Measurements from ENCODE around the gene PON3.
"Not testable (repeated sequence)": the region's sequence is repeated elsewhere in the genome, so short reads cannot be mapped to it uniquely, and the experiment has no call there.

Gene PON3

GRCh38 chr7:95411036-95411435 is 14.9 kb upstream of the PON3 start:
- DNase-seq = no peak

GRCh38 chr7:95407751-95408150 is 11.6 kb upstream of the PON3 start:
- DNase-seq = no peak

- no peak for DNase-seq
These were observed 9.6 kb upstream of the PON3 start for GRCh38 chr7:95405800-95406199.

GRCh38 chr7:95405208-95405607 is 9.0 kb upstream of the PON3 start:
- DNase-seq = no peak

- DNase-seq = peak; percentile 67
These were observed 8.2 kb upstream of the PON3 start for GRCh38 chr7:95404316-95404865.

- no peak for DNase-seq
These were observed 2.2 kb upstream of the PON3 start for GRCh38 chr7:95398155-95398940.

GRCh38 chr7:95397381-95397780 is 1.2 kb upstream of the PON3 start:
- DNase-seq = no peak

GRCh38 chr7:95395755-95396135 is 430 bp downstream of the PON3 start:
- DNase-seq = no peak

GRCh38 chr7:95394370-95394769 is 1.8 kb downstream of the PON3 start:
- DNase-seq = no peak

- DNase-seq = no peak
These were observed 4.4 kb downstream of the PON3 start for GRCh38 chr7:95391761-95392160.

- no peak for DNase-seq
These were observed 6.7 kb downstream of the PON3 start for GRCh38 chr7:95389516-95389915.

- DNase-seq = not testable (repeated sequence)
These were observed 16.7 kb downstream of the PON3 start for GRCh38 chr7:95379457-95379856.

- no peak for DNase-seq
These were observed 19.4 kb downstream of the PON3 start for GRCh38 chr7:95376632-95377400.

- DNase-seq = no peak
These were observed 20.5 kb downstream of the PON3 start for GRCh38 chr7:95375591-95376257.

- DNase-seq = no peak
These were observed 22.9 kb downstream of the PON3 start for GRCh38 chr7:95373323-95373722.

- no peak for DNase-seq
These were observed 27.9 kb downstream of the PON3 start for GRCh38 chr7:95368235-95368634.

GRCh38 chr7:95367606-95368005 is 28.6 kb downstream of the PON3 start:
- DNase-seq = peak; percentile 79

GRCh38 chr7:95365151-95365550 is 31.0 kb downstream of the PON3 start:
- no peak for DNase-seq

GRCh38 chr7:95357623-95358022 is 38.6 kb downstream of the PON3 start:
- DNase-seq = no peak

GRCh38 chr7:95342642-95343307 is 53.4 kb downstream of the PON3 start:
- no peak for DNase-seq

- DNase-seq = no peak
These were observed 54.1 kb downstream of the PON3 start for GRCh38 chr7:95342029-95342428.

GRCh38 chr7:95340491-95340890 is 55.7 kb downstream of the PON3 start:
- DNase-seq = no peak

- no peak for DNase-seq
These were observed 57.3 kb downstream of the PON3 start for GRCh38 chr7:95338832-95339231.

Measured in DMS153 (cell line).